HEK293 (cell line): ENCODE data around the gene SPEF1.

ENCODE experiments used
- CTCF ChIA-PET: fragments of 350-600 bp; formaldehyde crosslinking; extraction: SDS; loops from one replicate; lab custom pipeline; 2021; ENCODE audit warnings: antibody characterized with exemption; lab: Yijun Ruan, JAX
- POLR2A ChIA-PET: fragments of 300-600 bp; formaldehyde crosslinking; extraction: SDS; loops from one replicate; lab custom pipeline; 2020; ENCODE audit warnings: antibody characterized with exemption, inconsistent platforms; lab: Yijun Ruan, JAX
- H3K27ac ChIP-seq: fragments of 200-500 bp; sonication (Bioruptor generic); 2 replicates; pipeline ENCODE4 v1.5.1; 2014; ENCODE audit warnings: low read depth, low read length, control low read depth, inconsistent platforms; ENCODE audit errors: extremely low read depth
- H3K36me3 ChIP-seq, 2 experiments: fragments of 200-500 bp in 1 of 2; sonication (Bioruptor generic) in 1 of 2; 1 replicate in 1 of 2; 2 replicates in 1 of 2; pipeline ENCODE4 v1.5.1; 2014 to 2017; ENCODE audit warnings: inconsistent platforms in 2 of 2, low read length in 2 of 2; ENCODE audit not compliant: control insufficient read depth in 2 of 2, insufficient read depth in 1 of 2
- H3K4me1 ChIP-seq: fragments of 200-500 bp; sonication (Bioruptor generic); 2 replicates; pipeline ENCODE4 v1.5.1; 2014; ENCODE audit warnings: mild to moderate bottlenecking, low read length, inconsistent platforms; ENCODE audit not compliant: control insufficient read depth, insufficient read depth
- H3K4me3 ChIP-seq: 2 replicates; pipeline ENCODE4 v1.5.1; 2011; ENCODE audit warnings: low read depth, mild to moderate bottlenecking, control low read depth, low read length, moderate library complexity
- H3K9me3 ChIP-seq: fragments of 200-500 bp; sonication (Bioruptor generic); 2 replicates; pipeline ENCODE4 v1.5.1; 2014; ENCODE audit warnings: low read depth, low read length, inconsistent platforms; ENCODE audit not compliant: control insufficient read depth, insufficient read depth
- CTCF ChIP-seq: fragments of 450-650 bp; formaldehyde crosslinking; IDR thresholded peaks from 2 replicates; pipeline ENCODE4 v1.5.1; 2016; ENCODE audit warnings: missing biosample characterization, missing genetic modification characterization
- MEIS1 ChIP-seq: sonication (generic); formaldehyde crosslinking; IDR thresholded peaks from 2 replicates; pipeline ENCODE4 v1.8.1; 2022; ENCODE audit warnings: missing genetic modification reagents, mild to moderate bottlenecking, borderline replicate concordance
- REST ChIP-seq: fragments of 450-650 bp; formaldehyde crosslinking; IDR thresholded peaks from 2 replicates; pipeline ENCODE4 v1.5.1; 2016; ENCODE audit warnings: missing biosample characterization, missing genetic modification characterization
- SALL2 ChIP-seq: fragments of 450-650 bp; formaldehyde crosslinking; IDR thresholded peaks from 2 replicates; pipeline ENCODE4 v1.5.0; 2017; ENCODE audit warnings: missing biosample characterization, mild to moderate bottlenecking, missing genetic modification characterization, borderline replicate concordance
- ZBTB10 ChIP-seq: fragments of 450-650 bp; formaldehyde crosslinking; IDR thresholded peaks from 2 replicates; pipeline ENCODE4 v1.5.1; 2016; ENCODE audit warnings: missing biosample characterization, missing genetic modification characterization
- ZBTB8A ChIP-seq: fragments of 450-650 bp; formaldehyde crosslinking; IDR thresholded peaks from 2 replicates; pipeline ENCODE4 v1.5.1; 2016; ENCODE audit warnings: missing biosample characterization, missing genetic modification characterization
- ZNF121 ChIP-seq: fragments of 450-650 bp; formaldehyde crosslinking; IDR thresholded peaks from 2 replicates; pipeline ENCODE4 v1.5.1; 2016; ENCODE audit warnings: missing biosample characterization, missing genetic modification characterization
- ZNF138 ChIP-seq: fragments of 450-650 bp; formaldehyde crosslinking; IDR thresholded peaks from 2 replicates; pipeline ENCODE4 v1.5.1; 2016; ENCODE audit warnings: missing biosample characterization, missing genetic modification characterization, borderline replicate concordance
- ZNF169 ChIP-seq: fragments of 450-650 bp; formaldehyde crosslinking; IDR thresholded peaks from 2 replicates; pipeline ENCODE4 v1.5.1; 2016; ENCODE audit warnings: missing biosample characterization, missing genetic modification characterization
- ZNF2 ChIP-seq: fragments of 450-650 bp; formaldehyde crosslinking; IDR thresholded peaks from 2 replicates; pipeline ENCODE4 v1.5.1; 2016; ENCODE audit warnings: missing biosample characterization, missing genetic modification characterization
- ZNF202 ChIP-seq: fragments of 450-650 bp; formaldehyde crosslinking; IDR thresholded peaks from 2 replicates; pipeline ENCODE4 v1.5.1; 2016; ENCODE audit warnings: missing biosample characterization, missing genetic modification characterization, borderline replicate concordance
- ZNF221 ChIP-seq: fragments of 450-650 bp; formaldehyde crosslinking; IDR thresholded peaks from 2 replicates; pipeline ENCODE4 v1.5.1; 2017; ENCODE audit warnings: missing biosample characterization, missing genetic modification characterization, borderline replicate concordance
- ZNF26 ChIP-seq: fragments of 450-650 bp; formaldehyde crosslinking; IDR thresholded peaks from 2 replicates; pipeline ENCODE4 v1.5.1; 2016; ENCODE audit warnings: missing biosample characterization, missing genetic modification characterization
- ZNF274 ChIP-seq, 2 experiments: fragments of 200-500 bp in 1 of 2; fragments of 450-650 bp in 1 of 2; sonication (Bioruptor generic) in 1 of 2; formaldehyde crosslinking in 1 of 2; IDR thresholded peaks; 2 replicates each; pipeline versions ENCODE4 v1.5.1 to v1.6.1; 2014 to 2016; ENCODE audit warnings: borderline replicate concordance in 1 of 2, inconsistent platforms in 1 of 2, low read length in 1 of 2, missing biosample characterization in 1 of 2, missing genetic modification characterization in 1 of 2
- ZNF324 ChIP-seq: fragments of 450-650 bp; formaldehyde crosslinking; IDR thresholded peaks from 2 replicates; pipeline ENCODE4 v1.5.1; 2016; ENCODE audit warnings: missing biosample characterization, missing genetic modification characterization
- ZNF426 ChIP-seq: fragments of 450-650 bp; formaldehyde crosslinking; IDR thresholded peaks from 2 replicates; pipeline ENCODE4 v1.5.1; 2017; ENCODE audit warnings: missing biosample characterization, missing genetic modification characterization, mild to moderate bottlenecking, inconsistent platforms, moderate library complexity
- ZNF501 ChIP-seq: fragments of 450-650 bp; formaldehyde crosslinking; IDR thresholded peaks from 2 replicates; pipeline ENCODE4 v1.5.1; 2016; ENCODE audit warnings: missing biosample characterization, missing genetic modification characterization
- ZNF529 ChIP-seq: fragments of 450-650 bp; formaldehyde crosslinking; IDR thresholded peaks from 2 replicates; pipeline ENCODE4 v1.5.1; 2017; ENCODE audit warnings: missing genetic modification characterization, missing biosample characterization; ENCODE audit not compliant: insufficient replicate concordance
- ZNF624 ChIP-seq: fragments of 450-650 bp; formaldehyde crosslinking; IDR thresholded peaks from 2 replicates; pipeline ENCODE4 v1.5.1; 2017; ENCODE audit warnings: missing biosample characterization, missing genetic modification characterization
- ZNF654 ChIP-seq: fragments of 450-650 bp; formaldehyde crosslinking; IDR thresholded peaks from 2 replicates; pipeline ENCODE4 v1.5.1; 2016; ENCODE audit warnings: low read depth, missing biosample characterization, missing genetic modification characterization
- ZNF704 ChIP-seq: fragments of 450-650 bp; formaldehyde crosslinking; IDR thresholded peaks from 2 replicates; pipeline ENCODE4 v1.5.1; 2016; ENCODE audit warnings: missing biosample characterization, missing genetic modification characterization
- ZSCAN4 ChIP-seq: fragments of 450-650 bp; formaldehyde crosslinking; IDR thresholded peaks from 2 replicates; pipeline ENCODE4 v1.5.1; 2017; ENCODE audit warnings: missing biosample characterization, missing genetic modification characterization
- ZXDB ChIP-seq: fragments of 450-650 bp; formaldehyde crosslinking; IDR thresholded peaks from 2 replicates; pipeline ENCODE4 v1.5.1; 2016; ENCODE audit warnings: missing biosample characterization, missing genetic modification characterization

The SPEF1 gene

GRCh38 chr20:3753098-3753497, 28.1 kb downstream of the SPEF1 start:
- TF ChIP-seq ZNF324 (tag by site-specific recombination) (no peak), ZNF426 (no peak), ZNF501 (tag by site-specific recombination) (no peak), ZNF138 (no peak), REST (tag by site-specific recombination) (no peak), ZXDB (tag by site-specific recombination) (no peak), CTCF (tag by site-specific recombination) (peak; percentile 64; the same call in 1 of the 2 replicates), ZNF654 (tag by site-specific recombination) (peak; percentile 60), ZNF704 (tag by site-specific recombination) (no peak), ZNF274 (IDR thresholded peaks at IDR 0.05; ENCODE audit: low read length) (no peak), ZNF274 (tag by site-specific recombination; IDR thresholded peaks at IDR 0.05; ENCODE audit: borderline replicate concordance) (no peak), SALL2 (tag by site-specific recombination) (no peak), ZBTB8A (tag by site-specific recombination) (no peak), ZNF202 (tag by site-specific recombination) (no peak), ZNF624 (tag by site-specific recombination) (no peak), ZNF221 (tag by site-specific recombination) (no peak), ZNF529 (tag by site-specific recombination) (no peak), MEIS1 (CRISPR knock-in tag) (no peak), ZNF121 (tag by site-specific recombination) (no peak), ZNF2 (tag by site-specific recombination) (peak; percentile 56; the same call in 1 of the 2 replicates), ZBTB10 (no peak), ZSCAN4 (tag by site-specific recombination) (no peak), ZNF26 (tag by site-specific recombination) (no peak), ZNF169 (tag by site-specific recombination) (no peak)
- TF ChIP-seq, all 188 proteins: peak for 3
- no peak overlapping the region for H3K4me3 ChIP-seq
- H3K9me3 ChIP-seq: no peaks in the 10 kb centered on the region
- ChIA-PET POLR2A (interaction anchor here (0.9 to 3.2 kb wide), 2 partner anchors 15 to 65 kb away, joined by 3 to 17 read pairs; partner anchors contain the start of gene ADISSP), CTCF (interaction anchor here (0.6 to 9.8 kb wide), 21 partner anchors 8 to 906 kb away, joined by 3 to 133 read pairs (median 5); partner anchors contain the start of gene ADISSP)
- peaks cover 0 to 46% of the 10 kb centered on the region in 2 experiments; a peak in 1 of 3 replicates for H3K36me3 ChIP-seq
- no peak overlapping the region for H3K27ac ChIP-seq
- peaks cover 4% of the 10 kb centered on the region; the same call in 1 of the 2 replicates for H3K4me1 ChIP-seq
